ENCODE results near the gene LRG1.

The LRG1 gene

DNA sequence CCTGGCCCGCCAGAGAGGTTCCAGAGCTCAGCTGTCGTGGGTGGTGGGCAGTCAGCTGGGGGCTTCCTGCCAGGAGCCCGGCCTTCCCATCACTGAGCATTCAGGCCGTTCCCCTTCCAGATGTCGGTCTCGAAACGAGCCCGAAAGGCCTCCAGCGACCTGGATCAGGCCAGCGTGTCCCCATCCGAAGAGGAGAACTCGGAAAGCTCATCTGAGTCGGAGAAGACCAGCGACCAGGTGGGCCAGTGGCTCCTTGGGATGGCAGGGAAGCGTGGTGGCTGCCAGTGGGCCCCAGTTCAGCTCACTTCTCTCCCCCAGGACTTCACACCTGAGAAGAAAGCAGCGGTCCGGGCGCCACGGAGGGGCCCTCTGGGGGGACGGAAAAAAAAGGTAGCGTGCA is 48.4 kb downstream of the LRG1 start:
- DNase-seq, result no peak

DNA sequence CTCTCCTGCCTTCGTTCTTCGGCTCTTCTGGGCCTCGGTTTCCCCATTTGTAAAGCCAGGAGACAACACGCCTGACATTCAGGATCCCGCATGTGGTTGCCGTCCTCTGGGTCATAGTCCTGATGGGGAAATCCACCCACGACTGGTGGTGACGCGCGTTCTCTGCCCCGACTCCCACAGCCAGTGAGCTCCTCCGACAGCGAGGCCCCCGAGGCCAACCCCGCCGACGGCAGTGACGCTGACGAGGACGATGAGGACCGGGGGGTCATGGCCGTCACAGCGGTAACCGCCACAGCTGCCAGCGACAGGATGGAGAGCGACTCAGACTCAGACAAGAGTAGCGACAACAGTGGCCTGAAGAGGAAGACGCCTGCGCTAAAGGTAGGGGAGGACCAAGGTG is 51.3 kb downstream of the LRG1 start:
- no peak for DNase-seq

DNA sequence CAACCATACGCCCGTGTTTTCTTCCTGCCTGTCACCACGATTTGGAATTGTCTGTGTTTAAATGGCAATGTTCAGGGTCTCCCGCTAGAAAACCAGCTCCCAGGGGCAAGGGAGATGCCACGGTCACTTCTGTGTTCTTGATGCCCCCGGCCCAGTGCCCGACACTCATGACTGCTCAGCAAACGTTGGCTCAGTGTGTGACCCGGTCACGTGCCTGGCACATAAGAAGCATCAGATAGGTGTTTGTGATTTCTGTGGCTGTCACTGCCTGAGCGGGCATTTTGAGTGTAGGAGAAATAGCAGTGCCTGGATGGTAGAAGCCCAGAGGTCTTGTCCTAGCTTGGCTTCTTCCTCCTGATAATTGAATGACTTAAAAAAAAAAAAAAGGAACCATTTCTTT is 52.3 kb downstream of the LRG1 start:
- no peak for DNase-seq
